ENCODE data around the gene CDC20. TPM values are rescaled to one million over a fixed set of nuclear protein-coding genes. Genes with fewer than 3 reads are reported as not detected.
A peak's percentile ranks its signal among the peaks of the same experiment; 100 is the strongest.

The CDC20 gene
- total and polyA plus RNA-seq, 2 of the 4 experiments (the other 2 are of a cell fraction): 103 to 107 TPM

DNA sequence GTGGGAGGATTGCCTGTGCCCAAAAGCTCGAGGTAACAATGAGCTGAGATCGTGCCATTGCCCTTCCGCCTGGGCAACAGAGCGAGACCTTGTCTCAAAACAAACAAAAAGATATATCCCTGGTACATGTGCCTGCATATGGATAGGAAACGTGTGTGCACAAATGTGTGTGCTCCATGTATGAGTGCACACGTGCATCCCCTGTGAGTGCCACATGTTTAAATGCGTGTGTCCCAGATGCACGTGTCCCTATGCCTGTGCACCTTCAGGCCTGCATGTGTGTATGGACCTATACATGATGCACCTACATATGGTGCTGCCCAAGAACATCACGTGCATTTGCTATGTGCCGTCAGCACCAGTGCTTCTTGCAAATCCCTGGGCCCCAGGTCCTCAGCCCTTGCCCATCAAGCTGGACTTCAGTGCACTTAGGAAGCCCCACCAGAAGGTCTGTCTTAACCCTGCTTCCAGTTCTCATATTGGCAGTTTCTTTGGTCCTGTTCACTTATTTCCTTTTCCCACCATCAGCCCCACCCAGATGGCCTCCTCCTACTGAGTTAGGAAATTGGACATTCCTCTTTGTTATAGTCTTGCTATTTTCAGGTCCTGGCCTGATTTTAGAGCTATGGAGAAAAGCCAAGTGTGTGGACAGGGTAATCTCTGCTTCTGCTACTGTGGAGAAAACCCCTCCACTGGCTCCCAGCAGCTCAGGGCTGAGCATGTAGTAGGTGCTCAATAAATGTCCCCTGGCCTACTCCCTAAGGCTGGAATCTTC lies 42.6 kb upstream of the CDC20 start:
- 84% methylated on average over 10 of the region's 10 CpGs; no CpG with 5 or more reads in 1 of the 2 experiments for WGBS, 2 experiments (ENCODE audit: extremely low coverage in 2 of 2, insufficient read length in 1 of 2)
- Histone ChIP-seq H2AK9ac (replicated peaks; ENCODE audit: low read depth, low read length, poor library complexity) (no peak overlapping the region), H3K56ac (ENCODE audit: extremely low read depth, insufficient read depth, low read length) (no peak overlapping the region), H3K4me3 (ENCODE audit: insufficient read depth, low read depth, low read length) (no peak overlapping the region), H2AK5ac (ENCODE audit: low read depth, low read length) (no peak overlapping the region), H4K8ac (ENCODE audit: low read depth in 2 of 2, low read length in 2 of 2) (no peak overlapping the region), H2BK120ac (ENCODE audit: low read depth, low read length) (no peak overlapping the region), H3K4me2 (ENCODE audit: low read depth, low read length) (no peak overlapping the region), H3K23ac (ENCODE audit: low read depth, low read length) (no peak overlapping the region), H3K27ac (ENCODE audit: insufficient read depth, low read length) (no peak overlapping the region), H2BK15ac (ENCODE audit: low read depth, low read length) (no peak overlapping the region), H2BK20ac (ENCODE audit: low read depth, low read length) (no peak overlapping the region), H4K20me1 (ENCODE audit: insufficient read depth, low read length) (no peaks in the 10 kb centered on the region), H4K91ac (ENCODE audit: insufficient read depth, low read depth, low read length) (no peak overlapping the region), H3K18ac (ENCODE audit: low read depth, low read length) (no peak overlapping the region), H3K9me3 (ENCODE audit: control insufficient read depth, insufficient read depth, low read length) (no peaks in the 10 kb centered on the region), H2AFZ (replicated peaks; ENCODE audit: low read length, poor library complexity) (peak overlapping the region; percentile 17), H3K9ac (ENCODE audit: low read depth, low read length) (no peak overlapping the region), H3K4ac (ENCODE audit: low read depth, low read length) (no peak overlapping the region), H3K27me3 (ENCODE audit: control insufficient read depth, insufficient read depth, low read length) (no peaks in the 10 kb centered on the region; the same call in 1 of the 2 replicates), H3K4me1 (ENCODE audit: control insufficient read depth, insufficient read depth, low read length) (peaks cover 5% of the 10 kb centered on the region), H3K14ac (replicated peaks; ENCODE audit: low read depth, low read length) (no peak overlapping the region), H3K9me1 (ENCODE audit: insufficient read depth, low read length) (peaks cover 3% of the 10 kb centered on the region; the same call in 1 of the 2 replicates), H4K5ac (ENCODE audit: low read depth, low read length) (no peak overlapping the region), H3K79me1 (ENCODE audit: low read depth in 1 of 2, low read length in 2 of 2) (no peaks in the 10 kb centered on the region), H3K36me3 (ENCODE audit: control insufficient read depth, insufficient read depth, low read length) (no peaks in the 10 kb centered on the region), H2BK5ac (ENCODE audit: low read depth, low read length, poor library complexity, severe bottlenecking) (no peak overlapping the region)
- BruUV-seq (replicated peaks): no TSS peak
- intact Hi-C loops (cut with micrococcal nuclease) (no loop called here), dilution Hi-C loops (cut with HindIII; ENCODE audit: low sequenced_read_pairs, unreplicated experiment) (no loop called here), in situ Hi-C loops (cut with MboI; ENCODE audit: low sequenced_read_pairs) (no loop called here)
- CTCF ChIA-PET: interaction anchor here (0.6 kb wide), 1 partner anchor 38 kb away, joined by 3 read pairs; no protein-coding TSS in a partner anchor
- ATAC-seq (ENCODE audit: low read depth): no peak
- POLR2A ChIA-PET (ENCODE audit: unreplicated experiment): no interaction called here
- no peak for DNase-seq
- no peak for TF ChIP-seq BHLHE40 (IDR thresholded peaks at IDR 0.05; ENCODE audit: low read depth, low read length)
- no peak for TF ChIP-seq POLR2A (IDR thresholded peaks at IDR 0.05; ENCODE audit: low read depth, low read length)
- TF ChIP-seq MAZ (IDR thresholded peaks at IDR 0.05; ENCODE audit: borderline replicate concordance, low read depth, low read length): no peak
- no peak for TF ChIP-seq MXI1 (IDR thresholded peaks at IDR 0.05; ENCODE audit: borderline replicate concordance, low read depth, low read length)
- TF ChIP-seq FOS (IDR thresholded peaks at IDR 0.05; ENCODE audit: low read depth, low read length): no peak

All from IMR-90 (cell line).